ENCODE results near the gene PRSS27.
"Not testable (repeated sequence)": the region's sequence is repeated elsewhere in the genome, so short reads cannot be mapped to it uniquely, and the experiment has no call there.

GRCh38 chr16:2676937-2677336 is 43.1 kb downstream of the PRSS27 start:
- not testable (repeated sequence) for TF ChIP-seq CTCF (IDR thresholded peaks at IDR 0.05; ENCODE audit: low read depth, low read length); POLR2A (IDR thresholded peaks at IDR 0.05; ENCODE audit: extremely low read depth, insufficient read length); MAX (IDR thresholded peaks at IDR 0.05; ENCODE audit: low read depth, low read length)

All from NB4 (cell line).